Calu3 (cell line): ENCODE measurements around the gene DCAF6. TPM values are rescaled to one million over a fixed set of nuclear protein-coding genes. Genes with fewer than 3 reads are reported as not detected.
"Not testable (repeated sequence)": the region's sequence is repeated elsewhere in the genome, so short reads cannot be mapped to it uniquely, and the experiment has no call there.

Experiments
- BruUV-seq: library from RNA; stranded (reverse); fragments of 400-500 nt; replicated peaks from 2 replicates; lab custom pipeline; 2021; lab: Mats Ljungman, UMichigan
- CTCF ChIA-PET: fragments of 300-600 bp; sonication (Branson Sonifier 250); formaldehyde crosslinking; loops from one replicate; lab custom pipeline; 2022; ENCODE audit warnings: antibody characterized with exemption; lab: Charles Lee
- DNase-seq: peaks from one replicate; pipeline ENCODE4 v3.0.0; 2022
- H3K27ac Mint-ChIP-seq: one replicate; pipeline ENCODE4 v1.8.0; 2022; ENCODE audit warnings: mixed read lengths; ENCODE audit not compliant: unreplicated experiment
- H3K27me3 Mint-ChIP-seq: one replicate; pipeline ENCODE4 v1.8.0; 2022; ENCODE audit warnings: mixed read lengths; ENCODE audit not compliant: unreplicated experiment
- H3K36me3 Mint-ChIP-seq: one replicate; pipeline ENCODE4 v1.8.0; 2022; ENCODE audit warnings: mild to moderate bottlenecking, moderate library complexity, mixed read lengths; ENCODE audit not compliant: insufficient read depth, unreplicated experiment
- H3K4me1 Mint-ChIP-seq: one replicate; pipeline ENCODE4 v1.8.0; 2022; ENCODE audit warnings: mild to moderate bottlenecking, low read depth, mixed read lengths; ENCODE audit not compliant: unreplicated experiment
- H3K4me3 Mint-ChIP-seq: one replicate; pipeline ENCODE4 v1.8.0; 2022; ENCODE audit warnings: mild to moderate bottlenecking, low read depth, moderate library complexity, mixed read lengths; ENCODE audit not compliant: unreplicated experiment
- H3K9me3 Mint-ChIP-seq: one replicate; pipeline ENCODE4 v1.8.0; 2022; ENCODE audit warnings: low read depth, mixed read lengths; ENCODE audit not compliant: unreplicated experiment
- intact Hi-C: fragments of 100-400 bp; cut with micrococcal nuclease; formaldehyde crosslinking; loops from one replicate; pipeline ENCODE4 v1.10.0; 2022; ENCODE audit not compliant: unreplicated experiment
- total RNA-seq: library from RNA; stranded (reverse); gene quantifications from 2 replicates; pipeline ENCODE4 v1.2.3, GENCODE V29; 2022
- TF ChIP-seq, protein P1 (sequence below): fragments of 200-600 bp; IDR thresholded peaks from one replicate; pipeline ENCODE4 v1.8.0; 2022; ENCODE audit warnings: antibody characterized with exemption; ENCODE audit not compliant: unreplicated experiment

Gene DCAF6
- total RNA-seq, 1 experiment from 2014 or later, result 64.0 TPM

DNA sequence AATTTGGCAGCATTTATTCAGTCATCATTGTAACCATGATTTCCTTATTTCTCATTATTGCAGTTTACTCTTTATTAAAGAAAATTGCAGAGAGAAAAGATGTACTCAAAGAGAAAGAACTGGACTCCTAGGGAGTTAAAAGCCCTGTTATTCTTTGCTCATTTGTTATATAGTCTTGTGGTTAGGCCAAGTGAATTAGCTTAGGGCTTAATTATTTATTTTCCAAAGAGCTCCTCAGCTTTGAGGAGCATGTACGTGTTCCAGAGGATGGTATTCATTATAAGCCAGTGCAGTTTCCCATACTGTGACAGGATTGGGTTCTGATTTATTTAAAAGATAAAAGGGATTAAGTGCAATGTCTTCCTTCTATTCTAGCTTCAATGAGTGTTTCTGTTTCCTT is 113.8 kb downstream of the DCAF6 start:
- no TSS peak for BruUV-seq
- no peaks in the 10 kb centered on the region for H3K4me1 Mint-ChIP-seq
- intact Hi-C loops, result no loop called here
- no peak overlapping the region for H3K27ac Mint-ChIP-seq
- no peaks in the 10 kb centered on the region for H3K27me3 Mint-ChIP-seq
- H3K4me3 Mint-ChIP-seq, result no peak overlapping the region
- H3K36me3 Mint-ChIP-seq, result peaks cover 11% of the 10 kb centered on the region
- H3K9me3 Mint-ChIP-seq, result no peaks in the 10 kb centered on the region
- CTCF ChIA-PET, result no interaction called here
- DNase-seq, result no peak
- TF ChIP-seq, protein P1, sequence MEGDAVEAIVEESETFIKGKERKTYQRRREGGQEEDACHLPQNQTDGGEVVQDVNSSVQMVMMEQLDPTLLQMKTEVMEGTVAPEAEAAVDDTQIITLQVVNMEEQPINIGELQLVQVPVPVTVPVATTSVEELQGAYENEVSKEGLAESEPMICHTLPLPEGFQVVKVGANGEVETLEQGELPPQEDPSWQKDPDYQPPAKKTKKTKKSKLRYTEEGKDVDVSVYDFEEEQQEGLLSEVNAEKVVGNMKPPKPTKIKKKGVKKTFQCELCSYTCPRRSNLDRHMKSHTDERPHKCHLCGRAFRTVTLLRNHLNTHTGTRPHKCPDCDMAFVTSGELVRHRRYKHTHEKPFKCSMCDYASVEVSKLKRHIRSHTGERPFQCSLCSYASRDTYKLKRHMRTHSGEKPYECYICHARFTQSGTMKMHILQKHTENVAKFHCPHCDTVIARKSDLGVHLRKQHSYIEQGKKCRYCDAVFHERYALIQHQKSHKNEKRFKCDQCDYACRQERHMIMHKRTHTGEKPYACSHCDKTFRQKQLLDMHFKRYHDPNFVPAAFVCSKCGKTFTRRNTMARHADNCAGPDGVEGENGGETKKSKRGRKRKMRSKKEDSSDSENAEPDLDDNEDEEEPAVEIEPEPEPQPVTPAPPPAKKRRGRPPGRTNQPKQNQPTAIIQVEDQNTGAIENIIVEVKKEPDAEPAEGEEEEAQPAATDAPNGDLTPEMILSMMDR, result no peak

DNA sequence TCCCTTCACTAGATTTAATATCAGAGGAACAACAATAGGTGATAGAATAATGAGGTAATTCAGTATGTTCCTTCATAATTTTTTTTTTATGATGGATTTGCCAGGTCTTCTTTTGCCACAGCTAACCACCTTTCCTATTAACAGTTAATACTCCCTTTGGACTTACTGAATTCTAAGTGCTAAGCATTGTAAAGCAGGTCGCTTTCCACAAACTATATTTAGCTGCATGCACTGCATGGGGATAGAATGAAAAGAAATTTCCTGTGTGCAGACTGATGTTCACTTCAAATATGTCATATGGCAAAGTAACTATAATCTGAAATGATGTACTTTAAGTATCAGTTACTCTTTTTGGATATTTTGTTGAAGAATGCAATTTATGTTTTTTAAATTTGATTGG is 114.4 kb downstream of the DCAF6 start:
- DNase-seq, result no peak
- Mint-ChIP-seq H3K27me3 (no peaks in the 10 kb centered on the region), H3K4me1 (no peaks in the 10 kb centered on the region), H3K4me3 (no peak overlapping the region), H3K36me3 (peaks cover 11% of the 10 kb centered on the region), H3K27ac (no peak overlapping the region), H3K9me3 (no peaks in the 10 kb centered on the region)
- intact Hi-C loops, result no loop called here
- TF ChIP-seq, protein P1, result no peak
- CTCF ChIA-PET, result no interaction called here
- no TSS peak for BruUV-seq

DNA sequence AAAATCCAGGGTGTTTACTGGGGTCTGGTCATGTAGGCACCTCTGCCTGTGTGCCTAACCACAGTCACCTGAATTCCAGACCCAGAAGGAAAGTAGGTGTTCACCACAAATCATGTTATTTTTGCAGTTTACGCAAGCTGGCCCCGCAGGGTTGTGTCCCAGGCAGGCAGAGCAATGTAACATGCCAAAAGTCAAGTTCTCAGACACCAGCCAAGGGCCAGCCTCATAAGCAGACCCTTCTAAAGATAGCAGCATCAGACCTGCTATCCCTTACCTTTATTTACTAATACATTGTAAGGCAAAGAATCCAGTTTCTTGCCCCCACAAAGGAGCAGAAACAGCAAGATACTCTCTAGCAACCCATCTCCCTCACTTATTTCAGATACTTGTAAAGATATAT is 117.2 kb downstream of the DCAF6 start:
- no peak overlapping the region for H3K27ac Mint-ChIP-seq
- BruUV-seq, result no TSS peak
- no peaks in the 10 kb centered on the region for H3K27me3 Mint-ChIP-seq
- H3K4me3 Mint-ChIP-seq, result no peak overlapping the region
- H3K36me3 Mint-ChIP-seq, result peaks cover 11% of the 10 kb centered on the region
- CTCF ChIA-PET, result no interaction called here
- intact Hi-C loops, result no loop called here
- no peaks in the 10 kb centered on the region for H3K9me3 Mint-ChIP-seq
- H3K4me1 Mint-ChIP-seq, result no peaks in the 10 kb centered on the region
- DNase-seq, result no peak
- TF ChIP-seq, protein P1, result no peak

GRCh38 chr1:168054117-168054516 is 117.6 kb downstream of the DCAF6 start:
- TF ChIP-seq, protein P1, result no peak
- peaks cover 11% of the 10 kb centered on the region for H3K36me3 Mint-ChIP-seq
- CTCF ChIA-PET, result no interaction called here
- H3K27ac Mint-ChIP-seq, result no peak overlapping the region
- H3K4me1 Mint-ChIP-seq, result no peaks in the 10 kb centered on the region
- DNase-seq, result no peak
- H3K9me3 Mint-ChIP-seq, result no peaks in the 10 kb centered on the region
- no peaks in the 10 kb centered on the region for H3K27me3 Mint-ChIP-seq
- H3K4me3 Mint-ChIP-seq, result no peak overlapping the region
- no TSS peak for BruUV-seq
- intact Hi-C loops, result no loop called here

DNA sequence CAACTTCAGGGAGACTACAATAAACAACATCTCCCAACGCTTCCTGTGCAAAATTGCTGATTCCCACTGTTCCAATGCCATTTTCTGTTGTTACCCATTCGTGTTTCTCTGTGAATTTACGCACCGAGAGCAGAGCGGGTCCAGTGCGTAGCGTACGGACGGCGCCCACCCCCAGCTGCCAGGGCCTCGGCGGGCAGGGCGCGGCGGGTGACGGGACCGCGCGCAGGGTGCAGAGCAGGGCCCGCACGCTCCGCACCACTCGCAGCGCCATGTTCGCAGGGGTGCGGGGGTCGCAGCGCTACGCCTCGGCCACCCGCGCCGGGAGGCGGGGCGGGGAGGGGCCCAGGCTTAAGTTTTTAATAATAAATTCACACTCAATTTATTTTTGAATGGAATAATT is 119.7 kb downstream of the DCAF6 start:
- CTCF ChIA-PET, result interaction anchor here (0.5 kb wide), 1 partner anchor 48 kb away, joined by 3 read pairs; no protein-coding TSS in a partner anchor
- H3K4me3 Mint-ChIP-seq, DNase-seq, intact Hi-C loops, H3K27ac Mint-ChIP-seq, H3K27me3 Mint-ChIP-seq, BruUV-seq, H3K4me1 Mint-ChIP-seq, H3K9me3 Mint-ChIP-seq, H3K36me3 Mint-ChIP-seq: not testable (repeated sequence)
